Tibial artery (tissue), 4 donors: Measurements from ENCODE around the gene NOTUM.
A peak's percentile ranks its signal among the peaks of the same experiment; 100 is the strongest.

ENCODE experiments used
- DNase-seq, 2 donors: peaks; one replicate each; pipeline ENCODE4 v3.0.0-alpha.2; 2019
- H3K27ac ChIP-seq, 2 donors: fragments of 200-600 bp; sonication (generic) in 1 of 2; 1 replicate in 1 of 2; 2 replicates in 1 of 2; pipeline ENCODE4 v1.5.1; 2018 to 2019; ENCODE audit warnings: mild to moderate bottlenecking in 1 of 2
- H3K27me3 ChIP-seq, 2 donors: fragments of 200-600 bp; sonication (generic) in 1 of 2; one replicate each; pipeline versions ENCODE4 v1.5.1 to v1.6.0; 2016 to 2019
- H3K36me3 ChIP-seq, 3 donors: fragments of 200-600 bp; sonication (generic) in 2 of 3; one replicate each; pipeline ENCODE4 v1.5.1; 2016 to 2019; ENCODE audit warnings: mild to moderate bottlenecking in 2 of 3
- H3K4me1 ChIP-seq, 4 donors: fragments of 200-600 bp; sonication (generic) in 2 of 4; 1 replicate in 3 of 4; 2 replicates in 1 of 4; pipeline ENCODE4 v1.5.1; 2016 to 2019
- H3K4me3 ChIP-seq, 2 donors: fragments of 200-600 bp; sonication (generic) in 1 of 2; 1 replicate in 1 of 2; 2 replicates in 1 of 2; pipeline ENCODE4 v1.5.1; 2018 to 2019; ENCODE audit warnings: mild to moderate bottlenecking in 2 of 2
- H3K9me3 ChIP-seq, 3 donors: fragments of 200-600 bp; sonication (generic) in 1 of 3; one replicate each; pipeline ENCODE4 v1.5.1; 2016 to 2019
- intact Hi-C: fragments of 100-400 bp; cut with DNase I; formaldehyde crosslinking; loops from one replicate; pipeline ENCODE4 v1.15.0; 2023; ENCODE audit warnings: low total_unique reads
- TF ChIP-seq, protein P1 (sequence below), 2 experiments: fragments of 200-600 bp in 1 of 2; fragments of 450-650 bp in 1 of 2; IDR thresholded peaks; one replicate each; pipeline ENCODE4 v1.5.1; 2017 to 2019; ENCODE audit warnings: antibody characterized with exemption in 2 of 2, mild to moderate bottlenecking in 1 of 2, moderate library complexity in 1 of 2

NOTUM gene

DNA sequence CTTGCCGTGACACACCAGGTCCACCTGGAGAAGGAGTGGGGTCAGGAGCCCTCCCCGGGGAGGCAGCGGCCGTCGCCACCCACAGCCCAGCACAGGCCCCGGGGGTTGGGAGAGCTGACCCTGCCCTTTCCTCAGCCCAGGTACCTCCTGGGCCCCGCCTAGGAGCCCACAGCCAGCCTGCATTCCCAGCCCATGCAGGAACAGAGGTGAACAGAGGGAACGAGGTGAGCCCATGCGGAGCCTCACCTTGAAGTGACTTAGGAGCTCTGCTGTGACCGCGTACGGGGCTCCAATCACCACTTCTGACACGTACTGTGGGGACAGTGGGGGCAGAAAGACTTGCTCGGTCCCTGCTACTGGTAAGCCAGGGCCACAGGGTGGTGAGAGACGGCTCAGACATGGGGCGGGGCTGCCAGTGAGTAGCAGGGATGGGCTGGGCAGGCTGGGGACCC, 55.5 kb downstream of the NOTUM start:
- TF ChIP-seq, protein P1, sequence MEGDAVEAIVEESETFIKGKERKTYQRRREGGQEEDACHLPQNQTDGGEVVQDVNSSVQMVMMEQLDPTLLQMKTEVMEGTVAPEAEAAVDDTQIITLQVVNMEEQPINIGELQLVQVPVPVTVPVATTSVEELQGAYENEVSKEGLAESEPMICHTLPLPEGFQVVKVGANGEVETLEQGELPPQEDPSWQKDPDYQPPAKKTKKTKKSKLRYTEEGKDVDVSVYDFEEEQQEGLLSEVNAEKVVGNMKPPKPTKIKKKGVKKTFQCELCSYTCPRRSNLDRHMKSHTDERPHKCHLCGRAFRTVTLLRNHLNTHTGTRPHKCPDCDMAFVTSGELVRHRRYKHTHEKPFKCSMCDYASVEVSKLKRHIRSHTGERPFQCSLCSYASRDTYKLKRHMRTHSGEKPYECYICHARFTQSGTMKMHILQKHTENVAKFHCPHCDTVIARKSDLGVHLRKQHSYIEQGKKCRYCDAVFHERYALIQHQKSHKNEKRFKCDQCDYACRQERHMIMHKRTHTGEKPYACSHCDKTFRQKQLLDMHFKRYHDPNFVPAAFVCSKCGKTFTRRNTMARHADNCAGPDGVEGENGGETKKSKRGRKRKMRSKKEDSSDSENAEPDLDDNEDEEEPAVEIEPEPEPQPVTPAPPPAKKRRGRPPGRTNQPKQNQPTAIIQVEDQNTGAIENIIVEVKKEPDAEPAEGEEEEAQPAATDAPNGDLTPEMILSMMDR (IDR thresholded peaks at IDR 0.05): no peak
- intact Hi-C loops: no loop called here
- no peaks in the 10 kb centered on the region for H3K27me3 ChIP-seq

GRCh38 chr17:81904600-81905423, 56.2 kb downstream of the NOTUM start:
- no peak overlapping the region for H3K27ac ChIP-seq
- no peaks in the 10 kb centered on the region for H3K27me3 ChIP-seq
- no peaks in the 10 kb centered on the region for H3K9me3 ChIP-seq
- H3K4me1 ChIP-seq: peaks cover 0 to 26% (median 15%) of the 10 kb centered on the region in 4 donors
- no peak for DNase-seq
- intact Hi-C loops: no loop called here
- TF ChIP-seq, protein P1 (IDR thresholded peaks at IDR 0.05): no peak
- no peak overlapping the region for H3K4me3 ChIP-seq
- H3K36me3 ChIP-seq: peaks cover 0 to 64% (median 31%) of the 10 kb centered on the region in 3 donors

More for the DNA sequence above, 55.5 kb downstream of the NOTUM start:
- Histone ChIP-seq H3K9me3 (no peaks in the 10 kb centered on the region), H3K4me1 (peaks cover 0 to 32% (median 21%) of the 10 kb centered on the region in 4 donors), H3K36me3 (peaks cover 0 to 58% (median 24%) of the 10 kb centered on the region in 3 donors), H3K27ac (no peak overlapping the region), H3K4me3 (no peak overlapping the region)
- no peak for DNase-seq

GRCh38 chr17:81903896-81904599, 56.9 kb downstream of the NOTUM start:
- peaks cover 0 to 72% (median 37%) of the 10 kb centered on the region in 3 donors for H3K36me3 ChIP-seq
- no peaks in the 10 kb centered on the region for H3K9me3 ChIP-seq
- no peaks in the 10 kb centered on the region for H3K27me3 ChIP-seq
- H3K27ac ChIP-seq: no peak overlapping the region
- TF ChIP-seq, protein P1 (IDR thresholded peaks at IDR 0.05): no peak
- intact Hi-C loops: no loop called here
- DNase-seq: no peak
- peaks cover 0 to 22% (median 15%) of the 10 kb centered on the region in 4 donors for H3K4me1 ChIP-seq
- H3K4me3 ChIP-seq: no peak overlapping the region

- peak in 1 of 2 donors; percentile 63 for DNase-seq
- H3K4me3 ChIP-seq: no peak overlapping the region
- peaks cover 0 to 22% (median 15%) of the 10 kb centered on the region in 4 donors for H3K4me1 ChIP-seq
- TF ChIP-seq, protein P1 (IDR thresholded peaks at IDR 0.05): no peak
- no peaks in the 10 kb centered on the region for H3K9me3 ChIP-seq
- peaks cover 6 to 75% (median 37%) of the 10 kb centered on the region in 3 donors for H3K36me3 ChIP-seq
- peak overlapping the region in 1 of 2 donors; percentile 61 for H3K27ac ChIP-seq
- H3K27me3 ChIP-seq: no peaks in the 10 kb centered on the region
- intact Hi-C loops: no loop called here
Observed at GRCh38 chr17:81903415-81903831, 57.6 kb downstream of the NOTUM start.

GRCh38 chr17:81902653-81903414, 58.2 kb downstream of the NOTUM start:
- peak overlapping the region; percentile 33 to 61 for H3K27ac ChIP-seq
- peak overlapping the region; percentile 35 to 54 for H3K4me3 ChIP-seq
- H3K27me3 ChIP-seq: no peaks in the 10 kb centered on the region
- DNase-seq: peak in 1 of 2 donors; percentile 63
- H3K36me3 ChIP-seq: peaks cover 12 to 75% (median 38%) of the 10 kb centered on the region in 3 donors
- intact Hi-C loops: no loop called here
- H3K4me1 ChIP-seq: peaks cover 0 to 22% (median 15%) of the 10 kb centered on the region in 4 donors
- TF ChIP-seq, protein P1 (IDR thresholded peaks at IDR 0.05): no peak
- no peaks in the 10 kb centered on the region for H3K9me3 ChIP-seq
